Gastroesophageal sphincter (tissue), 4 donors: ENCODE measurements around the gene SRRT. TPM values are rescaled to one million over a fixed set of nuclear protein-coding genes. Genes with fewer than 3 reads are reported as not detected.

Source experiments
- ATAC-seq: fragments of 150-250 bp; one replicate; pipeline ENCODE4 v1.9.1; 2016; ENCODE audit warnings: mild to moderate bottlenecking, moderate library complexity
- H3K27ac ChIP-seq, 4 donors: fragments of 200-600 bp; sonication (generic) in 3 of 4; 1 replicate in 3 of 4; 2 replicates in 1 of 4; pipeline ENCODE4 v1.5.1; 2016 to 2019
- H3K27me3 ChIP-seq: fragments of 200-600 bp; sonication (generic); one replicate; pipeline ENCODE4 v1.5.1; 2019
- H3K36me3 ChIP-seq, 2 donors: fragments of 200-600 bp; sonication (generic); one replicate each; pipeline ENCODE4 v1.5.1; 2019; ENCODE audit warnings: control low read depth in 1 of 2
- H3K4me1 ChIP-seq, 3 donors: fragments of 200-600 bp; sonication (generic); 1 replicate in 2 of 3; 2 replicates in 1 of 3; pipeline ENCODE4 v1.5.1; 2016 to 2019; ENCODE audit warnings: control low read depth in 2 of 3
- H3K4me3 ChIP-seq, 2 donors: fragments of 200-600 bp; sonication (generic); one replicate each; pipeline ENCODE4 v1.5.1; 2019; ENCODE audit warnings: mild to moderate bottlenecking in 1 of 2, moderate library complexity in 1 of 2
- H3K9me3 ChIP-seq, 3 donors: fragments of 200-600 bp; sonication (generic); one replicate each; pipeline ENCODE4 v1.5.1; 2017 to 2019; ENCODE audit warnings: control low read depth in 2 of 3
- EP300 ChIP-seq: sonication (generic); formaldehyde crosslinking; IDR thresholded peaks from one replicate; pipeline ENCODE4 v1.6.1; 2017; ENCODE audit warnings: antibody characterized with exemption, mild to moderate bottlenecking
- POLR2A ChIP-seq, 2 donors: fragments of 450-650 bp; IDR thresholded peaks; one replicate each; pipeline ENCODE4 v1.6.1; 2017; ENCODE audit warnings: antibody characterized with exemption in 2 of 2, mild to moderate bottlenecking in 2 of 2, moderate library complexity in 1 of 2
- POLR2AphosphoS5 ChIP-seq: sonication (generic); formaldehyde crosslinking; IDR thresholded peaks from one replicate; pipeline ENCODE4 v1.6.1; 2017; ENCODE audit warnings: antibody characterized with exemption
- WGBS, 2 donors: methylation state at CpG; one replicate each; pipeline ENCODE4 v1.1.5; 2018; ENCODE audit warnings: low coverage in 1 of 2; 5-methylcytosine and 5-hydroxymethylcytosine counted together
- total RNA-seq, 4 donors: library from RNA; depleted of rRNA; stranded (reverse); fragments of >200 nt; gene quantifications; one replicate each; pipeline ENCODE4 v1.1.0, GENCODE V29; 2016
- TF ChIP-seq, protein P1 (sequence below), 4 experiments: fragments of 200-600 bp in 2 of 4; fragments of 450-650 bp in 2 of 4; sonication (generic) in 1 of 4; IDR thresholded peaks; one replicate each; pipeline ENCODE4 v1.5.1; 2017 to 2019; ENCODE audit warnings: antibody characterized with exemption in 4 of 4, mild to moderate bottlenecking in 2 of 4, moderate library complexity in 2 of 4

SRRT gene
- total RNA-seq, 4 donors from 2014 or later: 47.5 to 73.4 (median 57.0) TPM

DNA sequence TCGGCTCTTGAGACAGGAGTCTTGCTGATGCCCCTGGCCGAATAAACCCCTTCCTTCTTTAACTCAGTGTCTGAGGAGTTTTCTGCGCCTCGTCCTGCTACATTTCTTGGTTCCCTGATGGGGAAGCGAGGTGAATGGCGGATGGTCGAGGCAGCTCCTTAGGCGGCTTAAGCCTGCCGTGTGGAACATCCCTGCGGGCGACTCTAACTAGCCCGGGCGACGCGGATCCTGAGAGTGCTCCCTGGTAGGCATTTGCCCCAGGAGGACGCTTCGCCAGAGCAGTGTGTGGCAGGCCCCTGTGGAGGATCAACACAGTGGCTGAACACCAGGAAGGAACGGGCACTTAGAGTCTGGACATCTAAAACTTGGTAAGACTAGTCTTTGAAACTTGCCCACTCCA, 35.5 kb upstream of the SRRT start:
- Histone ChIP-seq H3K4me3 (no peak overlapping the region), H3K9me3 (no peaks in the 10 kb centered on the region), H3K27ac (no peak overlapping the region), H3K27me3 (no peaks in the 10 kb centered on the region), H3K36me3 (no peaks in the 10 kb centered on the region), H3K4me1 (peaks cover 0 to 20% (median 6%) of the 10 kb centered on the region in 3 donors)
- ATAC-seq: no peak
- WGBS, 2 donors: 95 to 96% methylated on average over 8 to 10 of the region's 18 CpGs
- TF ChIP-seq EP300 (no peak), POLR2A (IDR thresholded peaks at IDR 0.05) (no peak), POLR2AphosphoS5 (no peak)
- TF ChIP-seq, protein P1, sequence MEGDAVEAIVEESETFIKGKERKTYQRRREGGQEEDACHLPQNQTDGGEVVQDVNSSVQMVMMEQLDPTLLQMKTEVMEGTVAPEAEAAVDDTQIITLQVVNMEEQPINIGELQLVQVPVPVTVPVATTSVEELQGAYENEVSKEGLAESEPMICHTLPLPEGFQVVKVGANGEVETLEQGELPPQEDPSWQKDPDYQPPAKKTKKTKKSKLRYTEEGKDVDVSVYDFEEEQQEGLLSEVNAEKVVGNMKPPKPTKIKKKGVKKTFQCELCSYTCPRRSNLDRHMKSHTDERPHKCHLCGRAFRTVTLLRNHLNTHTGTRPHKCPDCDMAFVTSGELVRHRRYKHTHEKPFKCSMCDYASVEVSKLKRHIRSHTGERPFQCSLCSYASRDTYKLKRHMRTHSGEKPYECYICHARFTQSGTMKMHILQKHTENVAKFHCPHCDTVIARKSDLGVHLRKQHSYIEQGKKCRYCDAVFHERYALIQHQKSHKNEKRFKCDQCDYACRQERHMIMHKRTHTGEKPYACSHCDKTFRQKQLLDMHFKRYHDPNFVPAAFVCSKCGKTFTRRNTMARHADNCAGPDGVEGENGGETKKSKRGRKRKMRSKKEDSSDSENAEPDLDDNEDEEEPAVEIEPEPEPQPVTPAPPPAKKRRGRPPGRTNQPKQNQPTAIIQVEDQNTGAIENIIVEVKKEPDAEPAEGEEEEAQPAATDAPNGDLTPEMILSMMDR (IDR thresholded peaks at IDR 0.05): no peak

DNA sequence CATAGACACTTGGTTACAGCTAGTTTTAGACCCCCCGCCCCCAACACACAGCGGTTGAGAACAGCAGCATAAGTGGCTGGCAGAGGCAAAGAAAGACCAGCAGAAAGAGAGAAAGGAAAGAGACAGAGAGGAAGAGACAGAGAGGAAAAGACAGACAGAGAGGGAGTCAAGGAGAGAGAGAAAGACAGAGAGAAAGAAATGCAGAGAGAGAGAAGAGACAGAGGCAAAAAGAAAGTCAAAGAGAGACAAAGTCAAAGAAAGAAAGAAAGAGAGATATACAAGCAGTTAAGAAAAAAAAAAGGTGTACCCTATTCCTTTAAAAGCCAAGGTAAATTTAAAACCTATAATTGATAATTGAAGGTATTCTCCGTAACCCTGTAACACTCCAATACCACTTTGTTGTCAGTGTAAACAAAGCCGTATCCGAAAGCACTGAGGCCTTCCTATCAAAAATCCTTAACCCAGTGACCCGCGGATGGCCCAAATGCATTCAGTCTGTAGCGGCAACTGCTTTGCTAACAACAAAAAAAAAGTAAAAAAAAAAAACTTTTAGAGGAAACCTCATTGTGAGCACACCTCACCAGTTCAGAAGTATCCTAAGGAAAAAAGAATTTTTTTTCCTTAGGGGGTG, 34.3 kb upstream of the SRRT start:
- Histone ChIP-seq H3K27me3 (no peaks in the 10 kb centered on the region), H3K9me3 (no peaks in the 10 kb centered on the region), H3K4me3 (no peak overlapping the region), H3K27ac (no peak overlapping the region), H3K36me3 (no peaks in the 10 kb centered on the region), H3K4me1 (peaks cover 0 to 20% (median 6%) of the 10 kb centered on the region in 3 donors)
- 50 to 66% methylated on average over 7 to 8 of the region's 8 CpGs for WGBS, 2 donors
- ATAC-seq: no peak
- no peak for TF ChIP-seq EP300
- no peak for TF ChIP-seq POLR2A (IDR thresholded peaks at IDR 0.05)
- TF ChIP-seq, protein P1 (IDR thresholded peaks at IDR 0.05): no peak
- TF ChIP-seq POLR2AphosphoS5: no peak

DNA sequence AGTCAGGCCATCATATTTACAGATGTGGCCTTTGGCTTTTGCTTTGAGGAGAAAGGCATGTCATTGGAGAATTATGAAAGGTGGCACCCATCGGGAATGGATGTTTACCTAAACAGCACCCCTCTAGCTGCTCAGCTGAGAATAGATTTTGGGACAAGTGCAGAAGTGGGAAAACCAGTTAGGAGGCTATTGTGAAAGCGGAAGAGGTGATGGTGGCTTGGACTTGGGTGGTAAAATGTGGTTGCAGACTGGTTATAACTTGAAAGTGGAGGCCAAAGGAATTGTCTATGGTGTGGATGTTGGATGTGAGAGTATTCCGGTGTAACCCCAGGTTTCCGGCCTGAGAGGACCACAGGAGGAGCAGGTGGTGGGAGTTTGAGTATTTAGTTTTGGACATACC, 27.5 kb upstream of the SRRT start:
- 94 to 97% methylated on average over 3 to 4 of the region's 4 CpGs for WGBS, 2 donors

DNA sequence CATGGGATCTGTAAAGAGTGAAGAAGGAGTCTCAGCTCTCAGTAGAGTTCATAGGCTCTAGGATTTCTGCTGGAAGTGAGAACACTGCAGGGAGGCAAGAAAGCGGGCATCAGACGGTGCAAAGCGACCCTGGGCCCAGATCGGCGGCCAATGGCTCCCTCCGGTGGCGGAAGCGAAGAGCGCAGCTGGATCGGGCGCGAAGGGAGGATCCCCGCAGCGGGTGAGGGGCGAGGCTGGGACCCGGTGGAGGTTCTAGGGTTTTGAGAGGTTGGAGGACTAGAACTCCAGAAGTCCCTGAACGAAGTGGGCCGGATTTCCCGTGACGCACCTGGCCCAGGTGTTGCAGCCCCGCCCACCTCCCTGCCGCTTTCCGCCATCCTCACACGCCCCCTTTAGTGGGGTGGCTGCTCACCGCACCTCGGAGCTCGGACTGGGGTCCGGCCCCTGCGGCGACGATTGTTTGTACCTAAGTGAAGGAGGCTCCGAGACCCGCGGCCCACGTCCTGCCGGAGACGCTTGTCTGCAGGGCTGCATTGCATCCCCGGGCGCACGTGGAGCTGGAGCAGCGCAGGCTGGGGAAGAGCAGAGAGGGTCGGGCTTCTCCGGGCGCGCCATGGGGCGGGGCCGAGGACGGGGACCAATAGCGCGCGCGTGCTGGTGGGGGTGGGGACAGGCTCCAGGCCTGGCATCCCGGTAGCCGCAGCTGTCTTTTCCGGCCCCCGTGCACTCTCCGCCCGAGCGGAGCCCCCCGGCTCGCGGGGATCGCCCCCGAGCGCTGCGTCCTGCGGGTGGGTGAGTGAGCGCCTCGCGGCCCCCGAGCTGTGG, 22.6 kb upstream of the SRRT start, which contains the start of gene SLC12A9:
Gene SLC12A9, plus strand, starts transcription at position 666 of the 825 bp plus-strand sequence. CDS start 1,485 bp downstream, outside the sequence.
- WGBS, 2 donors: 0% methylated on average over 4 to 11 of the region's 71 CpGs
- Histone ChIP-seq H3K27ac (peak within 1 kb of the TSS; percentile 54 to 86 (median 82)), H3K9me3 (no peaks in the 10 kb centered on the region), H3K27me3 (no peaks in the 10 kb centered on the region), H3K4me3 (peak within 1 kb of the TSS; percentile 71 to 80), H3K4me1 (peaks cover 0 to 31% (median 3%) of the 10 kb centered on the region in 3 donors), H3K36me3 (peaks cover 0 to 23% of the 10 kb centered on the region in 2 donors)
- TF ChIP-seq, protein P1 (IDR thresholded peaks at IDR 0.05): peak in 3 of 4 experiments; percentile 90 to 96 (median 93)
- TF ChIP-seq POLR2A (IDR thresholded peaks at IDR 0.05): peak; percentile 24 to 52
- TF ChIP-seq EP300: no peak
- ATAC-seq: peak; percentile 99

More for the DNA sequence above, 27.5 kb upstream of the SRRT start:
- no peak for ATAC-seq
- no peak overlapping the region for H3K27ac ChIP-seq
- peaks cover 0 to 11% (median 3%) of the 10 kb centered on the region in 3 donors for H3K4me1 ChIP-seq
- H3K9me3 ChIP-seq: no peaks in the 10 kb centered on the region
- H3K27me3 ChIP-seq: no peaks in the 10 kb centered on the region
- no peaks in the 10 kb centered on the region for H3K36me3 ChIP-seq
- TF ChIP-seq, protein P1 (IDR thresholded peaks at IDR 0.05): no peak
- no peak for TF ChIP-seq POLR2A (IDR thresholded peaks at IDR 0.05)
- no peak for TF ChIP-seq EP300
- TF ChIP-seq POLR2AphosphoS5: no peak
- H3K4me3 ChIP-seq: no peak overlapping the region
